HG02642 (cell line): ENCODE results near the gene PGLYRP2.
"Not testable (repeated sequence)": the region's sequence is repeated elsewhere in the genome, so short reads cannot be mapped to it uniquely, and the experiment has no call there.

Source experiments
- ATAC-seq: cut with Tn5 transposase; IDR thresholded peaks from one replicate; pipeline ENCODE4 v1.9.1; 2021; ENCODE audit warnings: mild to moderate bottlenecking; ENCODE audit not compliant: unreplicated experiment, poor library complexity

PGLYRP2 gene, protein sequence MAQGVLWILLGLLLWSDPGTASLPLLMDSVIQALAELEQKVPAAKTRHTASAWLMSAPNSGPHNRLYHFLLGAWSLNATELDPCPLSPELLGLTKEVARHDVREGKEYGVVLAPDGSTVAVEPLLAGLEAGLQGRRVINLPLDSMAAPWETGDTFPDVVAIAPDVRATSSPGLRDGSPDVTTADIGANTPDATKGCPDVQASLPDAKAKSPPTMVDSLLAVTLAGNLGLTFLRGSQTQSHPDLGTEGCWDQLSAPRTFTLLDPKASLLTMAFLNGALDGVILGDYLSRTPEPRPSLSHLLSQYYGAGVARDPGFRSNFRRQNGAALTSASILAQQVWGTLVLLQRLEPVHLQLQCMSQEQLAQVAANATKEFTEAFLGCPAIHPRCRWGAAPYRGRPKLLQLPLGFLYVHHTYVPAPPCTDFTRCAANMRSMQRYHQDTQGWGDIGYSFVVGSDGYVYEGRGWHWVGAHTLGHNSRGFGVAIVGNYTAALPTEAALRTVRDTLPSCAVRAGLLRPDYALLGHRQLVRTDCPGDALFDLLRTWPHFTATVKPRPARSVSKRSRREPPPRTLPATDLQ

DNA sequence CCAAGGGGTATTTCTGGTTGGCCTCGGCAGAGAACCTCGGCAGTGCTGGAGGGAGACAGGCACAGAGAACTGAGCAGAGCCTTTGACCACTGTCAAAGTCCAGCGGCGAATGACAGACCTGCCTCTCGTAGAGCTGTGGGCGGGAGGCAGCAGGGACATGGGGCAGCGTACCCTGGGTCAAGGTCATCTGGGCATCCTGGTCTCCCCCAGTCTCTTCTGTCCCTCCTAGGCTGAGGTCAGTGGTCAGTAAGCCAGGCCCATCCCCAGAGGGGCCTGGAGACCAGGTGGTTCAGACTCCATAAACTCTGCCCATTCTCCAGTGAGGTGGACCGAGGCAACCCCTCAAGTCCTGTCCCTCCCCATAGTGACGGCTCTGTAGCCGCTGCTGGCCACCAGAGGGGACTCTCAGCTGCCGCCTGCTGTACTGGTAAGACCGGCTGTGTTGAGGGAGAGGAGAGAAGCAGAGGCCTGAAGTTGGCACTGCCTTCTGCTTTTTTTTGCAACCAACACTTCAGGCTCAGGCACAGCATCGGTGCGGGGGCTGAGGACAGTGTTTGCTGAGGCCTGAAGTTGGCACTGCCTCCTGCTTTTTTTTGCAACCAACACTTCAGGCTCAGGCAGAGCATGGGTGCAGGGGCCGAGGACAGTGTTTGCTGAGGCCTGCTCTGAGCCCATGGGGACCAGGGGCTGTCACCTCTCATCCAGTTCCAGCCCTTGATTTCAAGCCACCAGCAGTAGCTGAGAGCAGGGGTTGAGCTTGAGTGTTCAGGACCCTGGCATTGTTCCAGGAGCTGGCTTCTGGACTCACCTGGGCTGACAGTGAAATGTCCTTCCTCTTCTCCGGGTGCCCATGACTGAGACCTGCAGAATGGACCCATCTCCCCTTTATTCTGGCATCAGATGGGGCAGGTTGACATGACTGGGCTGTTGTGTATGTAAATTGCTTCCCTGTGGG lies at the start of gene PGLYRP2:
Gene PGLYRP2 (minus strand): TSS at position 111 of the 955 bp plus-strand sequence. CDS start 130 bp downstream, outside the sequence.
- ATAC-seq: no peak

GRCh38 chr19:15527705-15528104 lies 48.4 kb upstream of the PGLYRP2 start:
- no peak for ATAC-seq

GRCh38 chr19:15526408-15526807 lies 47.1 kb upstream of the PGLYRP2 start:
- no peak for ATAC-seq

DNA sequence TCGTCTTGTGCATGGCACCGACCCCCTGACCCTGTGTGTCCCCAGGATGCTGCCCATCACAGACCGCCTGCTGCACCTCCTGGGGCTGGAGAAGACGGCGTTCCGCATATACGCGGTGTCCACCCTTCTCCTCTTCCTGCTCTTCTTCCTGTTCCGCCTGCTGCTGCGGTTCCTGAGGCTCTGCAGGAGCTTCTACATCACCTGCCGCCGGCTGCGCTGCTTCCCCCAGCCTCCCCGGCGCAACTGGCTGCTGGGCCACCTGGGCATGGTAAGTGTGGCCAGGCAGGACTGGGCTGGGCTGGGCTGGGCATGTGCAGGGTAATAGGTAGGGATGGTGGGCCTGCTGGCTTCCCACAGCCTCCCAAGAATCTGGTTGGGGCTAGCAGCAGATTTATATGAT lies 46.0 kb upstream of the PGLYRP2 start:
- no peak for ATAC-seq

GRCh38 chr19:15524781-15525180 lies 45.5 kb upstream of the PGLYRP2 start:
- ATAC-seq: no peak

- no peak for ATAC-seq
Measured at GRCh38 chr19:15519433-15519976, 40.2 kb upstream of the PGLYRP2 start.

DNA sequence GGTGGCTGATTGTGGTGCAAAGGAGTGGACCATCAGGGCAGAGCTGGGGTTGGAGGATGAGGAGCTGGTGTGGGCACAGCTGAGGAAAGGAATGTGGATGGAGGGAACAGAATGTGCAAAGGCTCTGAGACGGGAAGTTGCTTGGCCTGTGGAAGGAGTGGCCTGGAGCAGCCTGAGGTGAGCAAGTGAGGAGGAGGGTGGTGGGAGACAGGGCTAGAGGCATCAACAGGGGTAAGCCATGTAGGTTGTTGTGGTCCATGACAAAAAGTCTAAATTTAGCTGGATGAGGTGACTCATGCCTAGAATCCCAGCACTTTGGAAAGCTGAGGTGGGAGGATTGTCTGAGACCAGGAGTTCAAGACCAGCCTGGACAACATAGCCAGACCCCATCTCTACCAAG lies 38.5 kb upstream of the PGLYRP2 start:
- ATAC-seq: no peak

DNA sequence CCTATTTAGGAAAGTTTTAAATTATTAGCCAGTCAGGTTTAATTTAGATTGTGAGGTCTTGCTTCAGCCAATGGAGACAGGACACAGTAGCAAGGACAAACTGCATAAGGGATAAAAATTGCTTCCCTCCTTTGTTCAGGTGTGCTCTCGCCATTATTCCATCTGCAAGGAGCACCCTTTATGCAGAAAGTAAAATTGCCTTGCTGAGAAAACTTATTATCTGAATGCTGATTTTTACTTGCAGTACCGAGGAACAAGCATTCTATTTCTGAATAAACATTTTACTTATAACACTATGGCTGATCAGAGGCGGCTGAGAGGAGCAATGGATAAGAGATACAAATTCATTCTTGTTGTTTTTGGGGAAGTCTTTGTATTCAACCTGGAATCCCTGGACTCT lies 37.1 kb upstream of the PGLYRP2 start:
- no peak for ATAC-seq

- ATAC-seq: not testable (repeated sequence)
Measured at GRCh38 chr19:15515227-15515625, 35.9 kb upstream of the PGLYRP2 start.

GRCh38 chr19:15511671-15512424 lies 32.5 kb upstream of the PGLYRP2 start:
- ATAC-seq: no peak

DNA sequence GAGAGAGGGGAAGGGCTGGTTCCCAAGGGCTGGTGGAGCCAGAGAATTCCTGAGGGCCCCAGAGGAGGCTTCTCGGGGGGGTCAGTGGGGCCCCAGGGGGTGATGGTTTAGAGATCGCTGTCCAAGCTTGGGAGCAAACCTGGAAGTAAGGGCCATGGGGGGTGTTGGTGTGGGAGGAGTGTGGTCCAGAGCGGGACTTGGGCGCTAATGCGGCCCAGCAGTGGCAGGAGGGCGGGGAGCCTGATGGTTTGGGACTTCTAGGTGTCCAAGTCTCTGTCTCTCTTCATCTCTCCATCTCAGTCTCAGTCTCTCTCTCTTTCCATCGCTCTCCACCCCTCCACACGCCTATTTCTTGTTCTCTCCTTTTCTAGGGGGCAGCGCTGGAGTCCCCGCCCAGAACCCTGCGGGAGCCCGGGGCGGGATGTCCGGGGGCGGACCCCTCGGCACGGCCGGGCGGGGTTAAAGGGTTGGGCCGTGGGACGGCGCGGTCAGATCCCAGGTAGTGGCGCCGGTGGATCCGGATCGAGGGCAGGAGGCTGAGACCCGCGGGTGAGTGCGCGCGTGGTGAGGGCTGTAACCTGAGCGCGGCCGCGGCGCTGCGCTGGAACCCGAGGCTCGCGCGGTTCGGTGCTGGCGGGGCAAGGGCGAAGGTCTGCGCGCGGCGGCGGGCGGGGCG lies 28.9 kb upstream of the PGLYRP2 start, which contains the start of gene CYP4F22:
Gene CYP4F22 (plus strand): TSS at position 491 of the 676 bp plus-strand sequence. CDS start 16,812 bp downstream, outside the sequence.
- ATAC-seq: no peak

DNA sequence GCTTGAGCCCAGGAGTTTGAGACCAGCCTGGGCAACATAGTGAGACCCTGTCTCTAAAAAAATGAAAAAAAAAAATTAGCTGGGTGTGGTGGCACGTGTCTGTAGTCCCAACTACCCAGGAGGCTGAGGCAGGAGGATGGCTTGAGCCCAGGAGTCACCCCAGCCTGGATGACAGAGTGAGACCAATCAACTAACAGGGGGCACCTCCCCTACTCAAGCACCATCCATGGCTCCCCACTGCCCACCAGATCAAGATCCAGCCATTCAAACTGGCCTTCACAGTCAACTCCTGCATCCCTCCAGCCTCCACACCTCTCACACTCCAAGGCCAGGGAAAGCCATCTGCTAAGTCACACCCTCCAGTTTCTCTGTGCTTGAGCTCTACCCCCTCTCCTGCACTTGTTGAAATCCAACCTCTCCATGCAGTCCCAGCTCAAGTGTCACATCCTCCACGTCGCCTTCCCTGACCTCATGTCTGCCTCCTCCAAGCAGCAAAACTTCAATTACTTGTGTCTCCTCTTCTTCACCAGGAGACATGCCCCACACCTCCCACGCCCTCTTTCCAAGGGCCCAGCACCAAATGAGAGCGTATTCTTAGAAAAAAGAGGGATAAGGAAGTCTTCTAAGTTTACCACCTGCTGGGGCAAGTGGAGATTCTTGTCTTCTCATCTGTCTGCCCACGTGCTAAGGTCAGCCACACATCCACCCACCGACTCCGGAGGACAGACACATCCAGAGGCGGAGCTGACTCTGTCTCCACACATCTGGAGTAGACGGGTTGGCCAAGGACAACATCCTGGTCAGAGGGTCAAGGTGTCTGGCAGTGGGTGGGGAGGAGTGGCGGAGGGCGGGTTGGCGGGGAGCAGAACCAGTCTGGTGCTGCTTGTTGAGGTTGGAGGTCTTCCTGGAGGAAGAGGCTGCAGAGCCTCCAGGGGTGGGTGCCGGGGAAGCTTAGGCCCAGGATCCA lies 28.1 kb upstream of the PGLYRP2 start:
- ATAC-seq: no peak

- no peak for ATAC-seq
Measured at GRCh38 chr19:15506074-15506571, 26.8 kb upstream of the PGLYRP2 start.

GRCh38 chr19:15502264-15502663 lies 23.0 kb upstream of the PGLYRP2 start:
- no peak for ATAC-seq

GRCh38 chr19:15501596-15501995 lies 22.3 kb upstream of the PGLYRP2 start:
- no peak for ATAC-seq

- ATAC-seq: no peak
Measured at GRCh38 chr19:15498910-15499309, 19.6 kb upstream of the PGLYRP2 start.

GRCh38 chr19:15498156-15498858 lies 19.0 kb upstream of the PGLYRP2 start:
- no peak for ATAC-seq
